Measurements from ENCODE around the gene TFF3. TPM values are rescaled to one million over a fixed set of nuclear protein-coding genes. Genes with fewer than 3 reads are reported as not detected.
A peak's percentile ranks its signal among the peaks of the same experiment; 100 is the strongest.

TFF3 gene
- total RNA-seq, 2 donors from 2014 or later: not detected

DNA sequence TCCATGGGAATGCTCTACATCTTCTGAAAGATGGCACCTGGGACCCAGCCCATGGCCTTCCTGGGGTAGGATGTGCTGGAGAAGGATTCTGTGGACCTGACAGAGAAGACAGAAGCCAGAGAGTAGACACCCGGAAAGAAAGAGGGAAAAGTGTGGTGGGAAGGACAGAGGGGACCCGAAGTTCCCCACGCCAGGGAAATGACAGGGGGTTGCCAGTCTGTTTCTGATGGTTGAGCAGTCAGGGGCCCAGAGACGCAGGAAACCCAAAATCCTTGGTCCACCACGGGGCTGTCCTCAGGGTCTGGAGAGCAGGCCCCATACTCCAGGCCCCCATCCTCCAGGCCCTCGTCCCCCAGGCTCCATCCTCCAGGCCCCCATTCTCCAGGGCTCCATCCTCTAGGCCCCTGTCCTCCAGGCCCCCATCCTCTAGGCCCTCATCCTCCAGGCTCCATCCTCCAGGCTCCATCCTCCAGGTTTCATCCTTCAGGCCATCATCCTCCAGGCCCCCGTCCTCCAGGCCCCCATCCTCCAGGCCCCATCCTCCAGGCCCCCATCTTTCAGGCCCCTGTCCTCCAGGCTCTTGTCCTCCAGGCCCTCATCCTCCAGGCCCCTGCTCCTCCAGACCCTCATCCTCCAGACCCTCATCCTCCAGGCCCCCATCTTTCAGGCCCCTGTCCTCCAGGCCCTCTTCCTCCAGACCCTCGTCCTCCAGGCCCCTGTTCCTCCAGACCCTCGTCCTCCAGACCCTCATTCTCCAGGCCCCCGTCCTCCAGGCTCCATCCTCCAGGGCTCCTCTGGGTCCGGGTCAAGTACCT lies 36.6 kb upstream of the TFF3 start:
- ATAC-seq (replicated peaks): no peak
- Mint-ChIP-seq H3K27ac (peak overlapping the region; percentile 56), H3K4me1 (peaks cover 5% of the 10 kb centered on the region), H3K9me3 (peaks cover 12% of the 10 kb centered on the region), H3K4me3 (no peak overlapping the region), H3K27me3 (peaks cover 5% of the 10 kb centered on the region), H3K36me3 (ENCODE audit: low read depth) (no peaks in the 10 kb centered on the region)

DNA sequence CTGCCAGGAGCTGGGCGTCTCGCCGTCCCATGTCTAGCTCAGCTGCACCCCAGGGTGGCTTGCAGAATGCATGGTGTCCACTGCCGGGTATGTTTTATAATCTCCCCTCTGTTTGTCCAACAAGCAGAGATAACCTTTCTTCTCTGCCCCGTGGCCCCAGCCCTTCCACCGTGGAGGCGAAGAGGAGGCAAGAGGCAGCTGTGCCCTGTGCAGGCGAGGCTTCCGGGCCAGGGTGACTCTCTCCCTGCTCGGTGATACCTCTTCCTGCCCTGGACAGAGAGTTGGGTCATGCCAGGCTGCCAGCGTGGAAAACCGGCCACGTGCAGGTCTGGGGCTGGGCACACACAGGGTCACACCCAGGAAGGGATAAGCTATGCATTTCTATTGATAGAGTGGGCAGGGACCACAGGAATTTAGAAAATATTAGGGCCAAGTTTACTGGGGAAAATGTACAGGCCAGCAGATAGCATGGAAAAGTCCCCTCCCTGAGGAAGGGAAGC lies 35.8 kb upstream of the TFF3 start, which contains the start of gene TFF2:
TSS of gene TFF2 (minus strand) at position 68 of the 500 bp plus-strand sequence. CDS start at position 31, 37 bp downstream.
- peaks cover 12% of the 10 kb centered on the region for H3K9me3 Mint-ChIP-seq
- peaks cover 5% of the 10 kb centered on the region for H3K4me1 Mint-ChIP-seq
- no peak within 1 kb of the TSS for H3K4me3 Mint-ChIP-seq
- H3K27me3 Mint-ChIP-seq: peaks cover 5% of the 10 kb centered on the region
- no peak for ATAC-seq (replicated peaks)
- H3K36me3 Mint-ChIP-seq (ENCODE audit: low read depth): no peaks in the 10 kb centered on the region
- no peak within 1 kb of the TSS for H3K27ac Mint-ChIP-seq

DNA sequence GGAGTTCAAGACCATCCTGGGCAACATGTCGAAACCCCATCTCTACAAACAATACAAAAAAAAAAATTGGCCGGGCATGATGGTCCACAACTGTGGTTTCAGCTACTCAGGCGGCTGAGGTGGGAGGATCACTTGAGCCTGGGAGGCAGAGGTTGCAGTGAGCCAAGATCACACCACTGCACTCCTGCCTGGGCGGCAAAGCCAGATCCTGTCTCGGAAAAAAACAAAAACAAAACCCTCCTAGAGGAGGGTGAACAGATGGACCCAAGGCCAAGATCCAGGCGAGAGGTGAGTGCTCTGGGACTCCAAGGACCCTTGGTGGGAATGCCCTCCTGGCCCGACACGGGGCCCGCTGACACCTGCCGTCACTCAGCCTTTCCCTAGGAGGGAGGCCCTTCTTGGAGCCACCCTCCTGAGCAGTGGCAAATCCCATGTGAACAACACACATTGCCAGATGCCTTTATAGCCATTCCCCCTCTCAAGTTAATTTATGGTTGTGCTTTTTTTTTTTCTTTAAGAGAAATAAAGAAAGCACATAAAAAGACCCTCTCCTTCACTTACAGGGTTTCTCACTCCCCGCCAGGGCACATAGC lies 35.2 kb upstream of the TFF3 start:
- ATAC-seq (replicated peaks): no peak
- Mint-ChIP-seq H3K4me1 (peaks cover 5% of the 10 kb centered on the region), H3K27me3 (peaks cover 5% of the 10 kb centered on the region), H3K27ac (no peak overlapping the region), H3K9me3 (peaks cover 12% of the 10 kb centered on the region), H3K4me3 (no peak overlapping the region), H3K36me3 (ENCODE audit: low read depth) (no peaks in the 10 kb centered on the region)

DNA sequence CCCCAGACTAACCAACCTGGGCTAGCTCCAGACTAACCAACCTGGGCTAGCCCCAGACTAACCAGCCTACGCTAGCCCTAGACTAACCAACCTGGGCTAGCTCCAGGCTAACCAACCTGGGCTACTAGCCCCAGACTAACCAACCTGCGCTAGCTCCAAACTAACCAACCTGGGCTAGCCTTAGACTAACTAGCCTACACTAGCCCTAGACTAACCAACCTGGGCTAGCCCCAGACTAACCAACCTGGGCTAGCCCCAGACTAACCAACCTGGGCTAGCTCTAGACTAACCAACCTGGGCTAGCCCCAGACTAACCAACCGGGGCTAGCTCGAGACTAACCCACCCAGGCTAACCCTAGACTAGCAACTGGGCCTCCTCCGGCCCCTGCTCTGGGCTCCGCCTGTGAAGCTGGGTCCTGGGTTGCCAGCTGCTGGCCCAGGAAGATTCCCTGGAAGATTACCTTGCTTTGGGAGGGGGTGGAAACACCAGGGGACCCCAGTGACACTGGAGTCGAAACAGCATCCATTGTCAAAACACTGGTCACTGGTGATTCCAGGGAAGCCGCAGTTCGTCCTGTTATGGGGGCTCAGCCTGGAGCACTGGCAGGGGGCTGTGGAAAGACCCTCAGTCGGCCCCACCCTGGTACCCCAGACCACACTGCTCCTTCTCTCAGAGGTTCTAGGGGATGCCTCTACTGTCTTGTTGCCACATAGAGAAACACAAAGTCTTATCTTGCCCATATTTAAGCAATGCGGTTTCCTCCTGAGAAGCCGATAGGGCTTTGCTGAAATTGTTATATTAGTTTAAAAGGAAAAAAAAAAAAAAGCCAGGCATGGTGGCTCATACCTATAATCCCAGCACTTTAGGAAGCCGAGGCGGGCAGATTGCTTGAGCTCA lies 34.5 kb upstream of the TFF3 start:
- H3K9me3 Mint-ChIP-seq: peaks cover 7% of the 10 kb centered on the region

DNA sequence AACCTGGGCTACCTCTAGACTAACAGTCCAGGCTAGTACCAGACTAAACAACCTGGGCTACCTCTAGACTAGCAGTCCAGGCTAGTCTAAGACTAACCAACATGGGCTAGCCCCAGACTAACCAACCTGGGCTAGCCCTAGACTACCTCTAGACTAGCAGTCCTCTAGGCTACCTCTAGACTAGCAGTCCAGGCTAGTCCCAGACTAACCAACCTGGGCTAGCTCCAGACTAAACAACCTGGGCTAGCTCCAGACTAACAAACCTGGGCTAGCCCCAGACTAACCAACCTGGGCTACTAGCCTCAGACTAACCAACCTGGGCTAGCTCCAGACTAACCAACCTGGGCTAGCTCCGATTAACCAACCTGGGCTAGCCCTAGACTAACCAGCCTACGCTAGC lies 33.6 kb upstream of the TFF3 start:
- ATAC-seq (replicated peaks): no peak
- Mint-ChIP-seq H3K4me1 (peaks cover 5% of the 10 kb centered on the region), H3K36me3 (ENCODE audit: low read depth) (no peaks in the 10 kb centered on the region), H3K27me3 (peaks cover 5% of the 10 kb centered on the region), H3K9me3 (peaks cover 6% of the 10 kb centered on the region), H3K4me3 (no peak overlapping the region), H3K27ac (no peak overlapping the region)

More for the DNA sequence above, 34.5 kb upstream of the TFF3 start:
- Mint-ChIP-seq H3K36me3 (ENCODE audit: low read depth) (no peaks in the 10 kb centered on the region), H3K4me3 (no peak overlapping the region), H3K27me3 (peaks cover 5% of the 10 kb centered on the region), H3K4me1 (peaks cover 5% of the 10 kb centered on the region), H3K27ac (no peak overlapping the region)
- ATAC-seq (replicated peaks): no peak

DNA sequence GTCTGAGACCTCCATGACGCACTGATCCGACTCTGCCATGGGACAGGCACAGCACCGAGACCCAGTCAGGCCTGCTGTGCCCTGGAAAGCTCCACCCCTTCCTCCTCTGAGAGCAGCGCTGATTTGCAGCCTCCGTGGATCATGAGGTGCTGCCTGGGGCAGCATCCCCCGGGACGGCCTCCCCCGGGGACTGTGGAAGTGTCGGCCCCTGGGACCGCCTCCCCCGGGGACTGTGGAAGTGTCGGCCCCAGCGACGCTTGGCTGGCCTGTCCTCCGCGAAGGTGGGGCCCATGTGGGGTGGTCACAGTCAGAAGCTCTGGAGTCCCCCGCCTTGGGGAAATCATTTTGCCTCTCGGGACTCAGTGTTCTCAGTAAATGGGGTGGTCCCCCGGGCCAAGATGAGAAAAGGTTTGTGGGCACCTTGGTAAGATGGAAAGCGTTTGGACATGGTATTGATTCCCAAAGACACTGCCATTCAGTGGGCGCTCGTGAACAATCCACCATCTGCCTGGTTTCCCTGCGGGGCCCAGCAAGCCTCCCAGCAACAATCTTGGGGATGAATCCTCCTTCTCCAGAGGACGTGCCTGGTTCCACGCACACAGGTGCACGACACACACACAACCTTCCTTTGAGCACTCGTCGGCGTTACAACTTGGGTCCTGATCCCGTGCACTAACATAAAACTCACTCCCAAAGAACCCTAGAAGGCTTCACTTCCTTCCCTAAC lies 32.6 kb upstream of the TFF3 start:
- Mint-ChIP-seq H3K9me3 (no peaks in the 10 kb centered on the region), H3K4me3 (no peak overlapping the region), H3K36me3 (ENCODE audit: low read depth) (no peaks in the 10 kb centered on the region), H3K27me3 (no peaks in the 10 kb centered on the region), H3K4me1 (no peaks in the 10 kb centered on the region), H3K27ac (no peak overlapping the region)
- ATAC-seq (replicated peaks): no peak

DNA sequence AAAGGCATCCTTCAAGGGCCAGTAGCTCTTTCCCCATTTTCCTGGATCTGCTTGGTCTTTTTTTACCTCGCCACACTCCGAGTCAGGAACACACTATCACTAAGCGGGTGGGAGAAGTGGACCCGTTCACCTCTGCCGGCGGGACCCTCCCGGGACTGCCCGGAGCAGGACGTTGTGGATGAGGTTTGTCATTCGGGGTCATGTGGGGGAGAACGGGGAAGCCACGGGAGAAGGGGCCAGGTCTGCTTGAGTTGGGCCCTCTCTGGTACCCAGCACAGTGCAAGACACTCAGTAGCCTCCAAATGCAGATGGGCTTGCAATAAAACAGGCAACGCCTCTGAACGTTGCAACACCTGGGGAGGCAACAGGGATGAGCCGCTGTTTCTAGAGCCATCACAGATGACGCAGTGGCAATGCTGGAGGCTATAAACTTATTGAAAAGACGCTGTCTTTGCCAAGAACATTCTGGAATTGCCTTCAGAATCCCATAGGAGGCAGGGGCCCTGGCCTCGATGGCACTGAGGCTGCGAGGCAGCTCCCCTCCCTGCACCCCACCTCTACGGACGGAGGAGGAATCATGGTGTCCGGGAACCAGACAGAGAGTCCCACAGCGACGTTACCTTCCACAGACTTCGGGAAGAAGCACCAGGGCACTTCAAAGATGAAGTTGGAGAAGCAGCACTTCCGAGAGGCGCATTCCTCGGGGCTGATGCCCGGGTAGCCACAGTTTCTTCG lies 31.8 kb upstream of the TFF3 start:
- Mint-ChIP-seq H3K4me1 (no peaks in the 10 kb centered on the region), H3K36me3 (ENCODE audit: low read depth) (no peaks in the 10 kb centered on the region), H3K4me3 (no peak overlapping the region), H3K27me3 (no peaks in the 10 kb centered on the region), H3K27ac (no peak overlapping the region), H3K9me3 (no peaks in the 10 kb centered on the region)
- ATAC-seq (replicated peaks): no peak

DNA sequence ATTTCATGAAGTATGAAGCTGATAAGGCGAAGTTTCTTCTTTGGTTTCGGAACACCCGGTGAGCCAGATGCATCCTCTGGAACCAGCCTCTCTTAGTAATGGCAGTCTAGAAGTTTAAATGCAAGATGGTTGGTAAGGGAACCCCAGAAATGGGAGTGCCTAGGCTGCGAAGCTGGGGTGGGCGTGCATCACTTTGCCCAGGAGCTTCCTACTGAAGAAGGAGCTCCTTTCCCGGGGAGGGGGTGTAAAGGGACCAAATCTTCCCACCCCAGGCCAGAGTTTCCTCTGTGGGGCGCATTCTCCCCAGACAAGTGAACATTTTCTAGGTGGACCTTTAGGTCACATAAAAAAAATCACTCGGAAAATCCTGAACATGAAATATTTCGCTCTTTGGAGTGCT lies 31.2 kb upstream of the TFF3 start:
- ATAC-seq (replicated peaks): no peak
- no peak overlapping the region for H3K4me3 Mint-ChIP-seq
- no peaks in the 10 kb centered on the region for H3K9me3 Mint-ChIP-seq
- no peaks in the 10 kb centered on the region for H3K36me3 Mint-ChIP-seq (ENCODE audit: low read depth)
- H3K4me1 Mint-ChIP-seq: no peaks in the 10 kb centered on the region
- H3K27ac Mint-ChIP-seq: no peak overlapping the region
- no peaks in the 10 kb centered on the region for H3K27me3 Mint-ChIP-seq

DNA sequence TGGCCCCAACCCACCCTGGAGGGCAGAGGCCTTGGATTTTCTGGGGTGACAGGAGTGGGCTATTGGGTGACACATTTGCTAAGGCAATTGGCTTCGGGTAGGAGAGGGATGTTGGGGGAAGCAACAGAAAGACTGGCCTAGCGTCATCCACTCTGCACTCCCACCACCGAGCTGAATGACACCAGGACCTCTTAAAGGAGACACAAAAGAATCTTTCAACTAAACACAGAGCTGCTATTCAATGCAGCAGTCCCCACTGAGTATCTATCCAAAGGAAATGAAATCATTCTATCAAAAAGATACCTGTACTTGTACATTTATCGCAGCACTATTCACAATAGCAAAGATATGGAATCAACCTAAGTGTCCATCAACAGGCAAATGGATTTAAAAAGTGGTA lies 29.4 kb upstream of the TFF3 start:
- Mint-ChIP-seq H3K27me3 (no peaks in the 10 kb centered on the region), H3K9me3 (no peaks in the 10 kb centered on the region), H3K27ac (no peak overlapping the region), H3K4me3 (no peak overlapping the region), H3K4me1 (no peaks in the 10 kb centered on the region), H3K36me3 (ENCODE audit: low read depth) (no peaks in the 10 kb centered on the region)
- no peak for ATAC-seq (replicated peaks)

DNA sequence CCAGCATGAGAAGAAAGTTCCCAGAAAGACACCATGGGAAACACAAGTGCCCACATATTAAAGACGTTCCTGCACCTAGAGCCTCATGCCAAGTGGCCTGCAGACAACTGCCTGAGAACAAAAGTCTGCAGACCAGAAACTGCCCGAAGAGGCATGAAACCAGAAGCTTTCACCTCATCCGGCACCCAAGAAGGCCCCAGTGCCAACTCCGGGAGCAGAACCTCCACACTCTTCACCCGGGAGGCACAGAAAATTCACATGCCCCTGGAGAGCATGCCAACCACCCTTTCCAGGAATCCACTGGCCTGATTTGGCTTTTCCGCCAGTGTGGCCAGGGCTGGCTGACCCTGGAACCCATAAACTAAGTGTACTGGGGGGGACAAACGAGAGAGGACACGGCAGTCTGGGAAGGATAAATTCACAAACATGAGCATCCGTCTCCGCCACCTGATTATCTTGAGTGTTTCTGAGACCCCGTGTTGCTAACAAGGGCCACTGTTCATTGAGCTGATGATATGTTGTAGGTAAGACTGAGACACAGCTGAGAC lies 28.8 kb upstream of the TFF3 start:
- Mint-ChIP-seq H3K27ac (no peak overlapping the region), H3K4me1 (peaks cover 4% of the 10 kb centered on the region), H3K27me3 (no peaks in the 10 kb centered on the region), H3K36me3 (ENCODE audit: low read depth) (no peaks in the 10 kb centered on the region), H3K9me3 (no peaks in the 10 kb centered on the region), H3K4me3 (no peak overlapping the region)
- no peak for ATAC-seq (replicated peaks)

DNA sequence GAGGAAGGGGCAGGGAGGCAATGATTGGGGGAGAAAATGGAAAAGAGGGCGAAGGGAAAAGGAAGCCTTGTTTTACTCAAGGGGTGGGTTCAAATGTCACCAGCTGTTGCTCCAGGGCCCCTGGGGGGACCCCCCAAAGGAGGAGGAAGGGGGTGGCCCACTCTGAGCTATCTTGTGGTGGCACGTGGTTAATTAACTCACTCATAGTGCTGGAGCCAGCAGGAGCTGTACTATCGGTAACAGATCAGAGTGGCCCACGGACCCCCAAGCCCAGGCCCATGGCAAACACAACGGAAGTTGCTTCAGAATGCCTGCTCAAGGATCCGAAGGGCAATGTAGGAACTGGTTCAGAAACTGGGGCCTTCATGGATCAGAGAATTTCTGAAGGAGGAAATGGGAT lies 28.3 kb upstream of the TFF3 start:
- Mint-ChIP-seq H3K36me3 (ENCODE audit: low read depth) (no peaks in the 10 kb centered on the region), H3K27ac (no peak overlapping the region), H3K9me3 (no peaks in the 10 kb centered on the region), H3K4me3 (no peak overlapping the region), H3K4me1 (peaks cover 8% of the 10 kb centered on the region), H3K27me3 (no peaks in the 10 kb centered on the region)
- ATAC-seq (replicated peaks): no peak

DNA sequence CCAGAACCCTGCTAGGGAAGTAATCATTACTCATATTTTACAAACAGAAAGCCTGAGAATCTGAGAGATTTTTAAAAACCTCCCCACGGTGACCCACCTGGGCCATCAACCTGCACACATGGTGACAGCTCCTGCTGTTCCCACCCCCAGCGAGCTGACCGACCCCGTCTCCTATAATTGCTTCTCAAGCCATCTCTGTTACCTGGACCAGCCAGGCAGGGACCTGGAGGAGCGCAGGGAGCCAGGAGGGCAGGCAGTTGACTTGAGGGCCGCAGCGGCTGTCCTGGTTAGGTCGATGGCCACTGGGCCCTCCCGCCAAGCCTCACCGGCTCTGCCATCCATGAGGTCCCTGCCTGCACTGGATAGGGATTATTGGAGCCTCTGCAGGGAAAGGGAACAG lies 27.9 kb upstream of the TFF3 start:
- Mint-ChIP-seq H3K4me3 (no peak overlapping the region), H3K9me3 (no peaks in the 10 kb centered on the region), H3K27ac (no peak overlapping the region), H3K4me1 (peaks cover 10% of the 10 kb centered on the region), H3K27me3 (no peaks in the 10 kb centered on the region), H3K36me3 (ENCODE audit: low read depth) (no peaks in the 10 kb centered on the region)
- no peak for ATAC-seq (replicated peaks)

DNA sequence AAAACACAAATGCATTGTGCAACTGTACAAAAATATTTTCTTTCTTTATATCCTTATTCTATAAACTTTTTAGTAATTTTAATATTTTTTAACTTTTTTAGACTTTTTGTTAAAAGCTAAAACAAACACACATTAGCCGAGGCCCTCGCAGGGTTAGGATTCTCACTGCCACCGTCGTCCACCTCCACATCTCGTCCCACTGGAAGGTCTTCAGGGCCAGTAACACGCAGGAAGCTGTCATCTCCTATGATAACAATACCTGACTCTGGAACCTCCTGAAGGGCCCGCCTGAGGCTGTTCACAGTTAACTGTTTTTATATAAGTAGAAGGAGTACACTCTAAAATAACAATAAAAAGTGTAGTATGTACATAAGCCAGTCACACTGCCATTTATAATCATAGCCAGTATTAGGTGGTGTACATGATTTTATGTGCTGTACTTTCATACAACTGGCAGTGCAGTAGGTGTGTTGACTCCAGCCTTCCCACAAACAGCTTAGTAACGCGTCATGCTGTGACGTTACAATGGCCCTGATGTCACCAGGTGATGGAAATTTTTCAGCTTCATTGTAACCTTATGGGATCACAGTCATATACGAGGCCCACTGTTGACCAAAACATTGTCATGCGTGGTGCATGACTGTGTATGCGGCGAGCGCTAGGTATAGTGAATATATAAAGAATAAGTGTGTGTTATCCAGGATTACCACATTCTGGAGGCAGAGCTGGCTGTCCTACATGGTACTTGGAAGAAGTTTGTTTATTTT lies 26.8 kb upstream of the TFF3 start:
- Mint-ChIP-seq H3K36me3 (ENCODE audit: low read depth) (no peaks in the 10 kb centered on the region), H3K27ac (no peak overlapping the region), H3K4me3 (no peak overlapping the region), H3K27me3 (no peaks in the 10 kb centered on the region), H3K9me3 (no peaks in the 10 kb centered on the region), H3K4me1 (peaks cover 17% of the 10 kb centered on the region)
- ATAC-seq (replicated peaks): no peak

Data from activated T-helper 17 cell treated with anti-CD3 and anti-CD28 coated beads, Interleukin-2, amount 50 U/mL, for 72 hours (primary cell).